VCaP (cell line): ENCODE data around the gene PRDM2.

Experiments used
- H3K27ac ChIP-seq: fragments of 450-650 bp; 2 replicates; pipeline ENCODE4 v1.5.1; 2017
- CTCF ChIP-seq: fragments of 450-650 bp; conservative IDR thresholded peaks from 2 replicates; pipeline ENCODE4 v1.5.1; 2017; ENCODE audit warnings: mild to moderate bottlenecking, moderate library complexity

Gene PRDM2

GRCh38 chr1:13804240-13804633 is 104.2 kb downstream of the PRDM2 start:
- no peak for TF ChIP-seq CTCF

GRCh38 chr1:13805431-13805830 is 105.4 kb downstream of the PRDM2 start:
- TF ChIP-seq CTCF = no peak
- no peak overlapping the region for H3K27ac ChIP-seq

More at GRCh38 chr1:13804240-13804633, 104.2 kb downstream of the PRDM2 start:
- no peak overlapping the region for H3K27ac ChIP-seq

GRCh38 chr1:13806108-13806507 is 106.1 kb downstream of the PRDM2 start:
- no peak overlapping the region for H3K27ac ChIP-seq
- TF ChIP-seq CTCF = no peak

- 0 out of 2 replicates have a peak, but pooled peaks have one; percentile 16 for TF ChIP-seq CTCF
- H3K27ac ChIP-seq = no peak overlapping the region
Observed at GRCh38 chr1:13807209-13807608, 107.2 kb downstream of the PRDM2 start.

GRCh38 chr1:13808729-13809131 is 108.7 kb downstream of the PRDM2 start:
- no peak overlapping the region for H3K27ac ChIP-seq
- TF ChIP-seq CTCF = no peak

- TF ChIP-seq CTCF = no peak
- no peak overlapping the region for H3K27ac ChIP-seq
Observed at GRCh38 chr1:13809461-13810159, 109.6 kb downstream of the PRDM2 start.

GRCh38 chr1:13812456-13813397 is 112.7 kb downstream of the PRDM2 start:
- no peak for TF ChIP-seq CTCF
- no peak overlapping the region for H3K27ac ChIP-seq
